ENCODE measurements around the gene IFIT3. TPM values are rescaled to one million over a fixed set of nuclear protein-coding genes. Genes with fewer than 3 reads are reported as not detected.
A peak's percentile ranks its signal among the peaks of the same experiment; 100 is the strongest.
"Not testable (repeated sequence)": the region's sequence is repeated elsewhere in the genome, so short reads cannot be mapped to it uniquely, and the experiment has no call there.

The IFIT3 gene
- total RNA-seq, 4 donors from 2014 or later, result 10.6 to 16.4 (median 13.7) TPM

DNA sequence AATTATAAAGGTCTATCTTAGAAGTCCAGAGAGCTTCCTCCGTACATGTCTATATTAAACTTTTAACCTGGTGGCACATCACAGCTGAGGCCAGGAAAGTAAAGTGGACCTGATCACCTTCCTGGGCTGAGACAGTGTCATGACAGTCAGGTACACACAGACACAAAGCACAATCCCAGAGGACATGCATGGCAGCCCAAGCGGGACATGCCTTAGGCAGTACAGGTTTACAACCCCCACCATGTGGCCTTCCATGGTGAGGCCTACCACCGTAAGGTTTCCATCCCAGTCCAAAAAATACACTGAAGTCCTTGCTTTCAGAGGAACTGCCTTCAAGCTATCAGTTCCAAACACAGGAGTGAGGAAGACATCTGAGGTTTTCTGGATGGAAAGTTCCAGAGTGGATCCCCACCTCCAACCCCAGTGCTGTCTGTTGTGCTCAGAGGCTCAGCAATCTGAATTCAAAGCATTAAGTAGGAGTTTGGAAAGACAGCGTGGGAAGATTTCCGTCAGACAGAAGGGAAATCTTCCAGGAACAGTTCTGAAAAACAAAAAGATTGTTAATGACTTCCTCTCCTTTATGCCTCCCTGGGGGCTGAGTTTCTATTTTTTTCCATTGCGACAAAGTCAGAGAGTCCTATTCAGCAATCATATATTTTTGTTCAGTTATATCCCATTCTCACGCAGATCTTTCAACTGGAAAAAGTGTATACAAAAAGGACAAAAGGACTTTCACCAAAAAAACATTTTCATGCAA is 20.1 kb downstream of the IFIT3 start:
- Histone ChIP-seq H3K4me1 (peaks cover 0 to 20% (median 7%) of the 10 kb centered on the region in 4 donors), H3K27me3 (no peaks in the 10 kb centered on the region), H3K36me3 (no peaks in the 10 kb centered on the region), H3K27ac (peak overlapping the region in 2 of 4 donors; percentile 24 to 60), H3K9me3 (no peaks in the 10 kb centered on the region), H3K4me3 (no peak overlapping the region)
- no peak for DNase-seq
- TF ChIP-seq, protein P1, sequence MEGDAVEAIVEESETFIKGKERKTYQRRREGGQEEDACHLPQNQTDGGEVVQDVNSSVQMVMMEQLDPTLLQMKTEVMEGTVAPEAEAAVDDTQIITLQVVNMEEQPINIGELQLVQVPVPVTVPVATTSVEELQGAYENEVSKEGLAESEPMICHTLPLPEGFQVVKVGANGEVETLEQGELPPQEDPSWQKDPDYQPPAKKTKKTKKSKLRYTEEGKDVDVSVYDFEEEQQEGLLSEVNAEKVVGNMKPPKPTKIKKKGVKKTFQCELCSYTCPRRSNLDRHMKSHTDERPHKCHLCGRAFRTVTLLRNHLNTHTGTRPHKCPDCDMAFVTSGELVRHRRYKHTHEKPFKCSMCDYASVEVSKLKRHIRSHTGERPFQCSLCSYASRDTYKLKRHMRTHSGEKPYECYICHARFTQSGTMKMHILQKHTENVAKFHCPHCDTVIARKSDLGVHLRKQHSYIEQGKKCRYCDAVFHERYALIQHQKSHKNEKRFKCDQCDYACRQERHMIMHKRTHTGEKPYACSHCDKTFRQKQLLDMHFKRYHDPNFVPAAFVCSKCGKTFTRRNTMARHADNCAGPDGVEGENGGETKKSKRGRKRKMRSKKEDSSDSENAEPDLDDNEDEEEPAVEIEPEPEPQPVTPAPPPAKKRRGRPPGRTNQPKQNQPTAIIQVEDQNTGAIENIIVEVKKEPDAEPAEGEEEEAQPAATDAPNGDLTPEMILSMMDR (IDR thresholded peaks at IDR 0.05), result no peak
- TF ChIP-seq POLR2A (IDR thresholded peaks at IDR 0.05), result no peak

DNA sequence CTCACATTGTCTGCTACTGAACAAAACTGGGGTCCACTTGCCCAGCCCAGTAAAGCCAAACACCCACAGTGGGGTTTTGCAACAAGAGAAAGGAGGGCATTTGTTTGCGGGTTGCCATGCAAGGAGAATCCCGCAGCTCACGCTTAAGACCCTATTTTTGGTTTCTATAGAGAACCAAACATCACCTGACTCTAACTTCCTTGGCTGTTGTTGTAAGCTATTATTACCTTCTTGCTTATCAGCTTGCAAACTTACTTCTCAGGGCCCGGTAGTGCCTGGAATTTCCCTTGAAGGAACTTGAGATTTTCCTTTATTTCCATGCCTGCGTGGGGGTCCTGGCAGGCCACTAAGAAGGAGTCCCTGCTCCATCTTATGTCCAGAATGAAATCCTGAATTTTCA is 20.7 kb downstream of the IFIT3 start:
- H3K27ac ChIP-seq, result no peak overlapping the region
- H3K4me1 ChIP-seq, result peaks cover 0 to 20% (median 7%) of the 10 kb centered on the region in 4 donors
- TF ChIP-seq, protein P1 (IDR thresholded peaks at IDR 0.05), result no peak
- TF ChIP-seq POLR2A (IDR thresholded peaks at IDR 0.05), result no peak
- H3K36me3 ChIP-seq, result no peaks in the 10 kb centered on the region
- no peaks in the 10 kb centered on the region for H3K9me3 ChIP-seq
- no peaks in the 10 kb centered on the region for H3K27me3 ChIP-seq
- no peak overlapping the region for H3K4me3 ChIP-seq
- DNase-seq, result no peak

DNA sequence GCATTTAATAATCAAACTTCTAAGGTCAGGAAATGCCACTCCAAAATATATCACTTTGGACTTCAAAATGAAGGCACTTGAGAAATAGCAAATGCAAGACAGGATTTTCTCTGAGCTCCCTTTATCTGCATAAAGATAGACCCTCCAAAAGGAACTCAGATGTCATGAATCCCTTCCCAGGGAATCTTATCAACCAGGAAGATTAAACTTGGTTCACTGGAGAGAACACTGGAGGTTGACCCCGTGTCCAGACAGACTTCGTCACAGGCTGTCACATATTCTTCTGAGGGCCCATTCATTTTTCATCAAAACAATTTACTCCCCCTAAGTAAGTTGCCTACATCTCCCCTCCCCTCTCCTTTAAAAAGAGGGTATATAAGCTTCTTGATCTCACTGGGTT is 21.2 kb downstream of the IFIT3 start:
- no peak for TF ChIP-seq POLR2A (IDR thresholded peaks at IDR 0.05)
- TF ChIP-seq, protein P1 (IDR thresholded peaks at IDR 0.05), result no peak
- DNase-seq, result no peak
- no peaks in the 10 kb centered on the region for H3K27me3 ChIP-seq
- H3K36me3 ChIP-seq, result no peaks in the 10 kb centered on the region
- no peak overlapping the region for H3K27ac ChIP-seq
- no peaks in the 10 kb centered on the region for H3K9me3 ChIP-seq
- peaks cover 0 to 20% (median 7%) of the 10 kb centered on the region in 4 donors for H3K4me1 ChIP-seq
- no peak overlapping the region for H3K4me3 ChIP-seq

DNA sequence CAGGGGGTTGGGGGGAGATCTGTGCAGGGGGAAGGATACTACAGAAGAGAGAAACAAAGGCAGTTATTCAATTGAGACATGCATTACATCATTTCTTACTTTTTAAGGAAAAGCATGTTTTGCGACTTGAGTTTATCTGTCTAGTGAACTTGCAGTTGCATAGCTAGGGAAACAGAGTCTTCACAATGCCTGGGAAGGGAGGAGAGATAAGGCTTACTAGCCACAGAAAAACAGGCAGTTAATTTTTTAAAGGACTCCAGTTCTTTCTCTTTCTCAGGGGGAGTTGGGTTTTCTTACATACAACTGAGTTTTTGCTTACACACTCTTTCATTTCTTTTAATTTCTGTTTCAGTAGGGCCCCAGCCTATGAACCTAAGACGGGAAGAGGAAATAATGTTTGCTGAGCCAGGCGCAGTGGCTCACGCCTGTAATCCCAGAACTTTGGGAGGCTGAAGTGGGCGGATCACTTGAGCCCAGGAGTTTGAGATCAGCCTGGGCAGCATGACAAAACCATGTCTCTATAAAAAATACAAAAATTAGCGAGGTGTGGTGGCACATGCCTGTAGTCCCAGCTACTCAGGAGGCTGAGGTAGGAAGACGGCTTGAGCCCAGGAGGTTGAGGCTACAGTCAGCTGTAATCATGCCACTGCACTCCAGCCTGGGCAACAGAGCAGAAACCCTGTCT is 23.0 kb downstream of the IFIT3 start:
- not testable (repeated sequence) for H3K4me3 ChIP-seq, H3K36me3 ChIP-seq, H3K9me3 ChIP-seq, H3K27me3 ChIP-seq
- DNase-seq, result peak in 1 of 3 donors; percentile 63
- peak overlapping the region; percentile 1 to 83 (median 72) for H3K27ac ChIP-seq
- H3K4me1 ChIP-seq, result peaks cover 0 to 20% (median 7%) of the 10 kb centered on the region in 4 donors

DNA sequence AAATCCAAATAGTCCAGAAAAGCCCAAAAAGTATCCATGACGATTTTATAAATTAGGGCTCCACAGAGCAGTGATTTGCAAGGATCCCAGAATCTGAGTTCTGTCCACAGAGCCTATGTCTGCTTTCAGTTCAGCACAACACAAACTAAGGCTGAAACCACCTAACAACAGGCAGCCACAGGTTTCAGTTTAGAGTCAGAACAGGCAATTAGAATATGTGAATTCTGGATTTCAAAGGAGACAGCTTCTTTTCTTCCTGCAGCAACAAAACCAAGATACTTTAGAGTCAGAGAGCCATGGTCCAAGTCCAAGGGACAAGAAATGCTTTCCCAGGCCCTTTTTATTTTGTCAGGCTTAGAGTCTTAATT is 23.6 kb downstream of the IFIT3 start:
- Histone ChIP-seq H3K4me1 (peaks cover 0 to 20% (median 7%) of the 10 kb centered on the region in 4 donors), H3K27ac (peak overlapping the region; percentile 1 to 83 (median 72)), H3K36me3 (no peaks in the 10 kb centered on the region), H3K4me3 (no peak overlapping the region), H3K9me3 (no peaks in the 10 kb centered on the region), H3K27me3 (no peaks in the 10 kb centered on the region)
- TF ChIP-seq, protein P1 (IDR thresholded peaks at IDR 0.05), result no peak
- TF ChIP-seq POLR2A (IDR thresholded peaks at IDR 0.05), result no peak
- no peak for DNase-seq
